Measurements from ENCODE around the gene DNAJB2.
A peak's percentile ranks its signal among the peaks of the same experiment; 100 is the strongest.
"Not testable (repeated sequence)": the region's sequence is repeated elsewhere in the genome, so short reads cannot be mapped to it uniquely, and the experiment has no call there.

The DNAJB2 gene

DNA sequence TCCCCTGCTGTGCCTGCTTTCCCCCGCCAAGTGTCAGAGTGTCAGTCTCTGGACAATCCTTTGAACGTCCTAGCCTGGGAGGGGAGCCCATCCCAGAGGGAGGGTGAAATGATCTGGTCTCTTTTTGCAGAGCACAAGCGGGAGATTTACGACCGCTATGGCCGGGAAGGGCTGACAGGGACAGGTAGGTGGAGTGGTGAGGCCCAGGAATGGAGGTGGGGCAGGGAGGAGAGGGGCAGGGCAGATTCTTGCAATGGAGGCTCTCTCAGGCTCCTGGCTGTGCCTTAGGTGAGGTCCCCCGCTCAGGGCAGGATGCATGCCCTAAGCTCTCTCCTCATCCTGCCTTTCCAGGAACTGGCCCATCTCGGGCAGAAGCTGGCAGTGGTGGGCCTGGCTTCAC lies 2.4 kb downstream of the DNAJB2 start:
- peaks cover 11% of the 10 kb centered on the region for H3K36me3 ChIP-seq (ENCODE audit: control insufficient read depth, insufficient read depth, low read length)
- H3K27ac ChIP-seq (ENCODE audit: low read depth, low read length) = no peak overlapping the region
- no peaks in the 10 kb centered on the region for H3K27me3 ChIP-seq (ENCODE audit: control insufficient read depth, insufficient read depth, low read length)
- H3K9ac ChIP-seq (ENCODE audit: low read length) = no peak overlapping the region
- no peak overlapping the region for H3K4me3 ChIP-seq (ENCODE audit: low read length)
- peaks cover 16% of the 10 kb centered on the region for H3K4me1 ChIP-seq (ENCODE audit: control insufficient read depth, insufficient read depth, low read length)

- no peak overlapping the region for H3K27ac ChIP-seq (ENCODE audit: low read depth, low read length)
- H3K27me3 ChIP-seq (ENCODE audit: control insufficient read depth, insufficient read depth, low read length) = no peaks in the 10 kb centered on the region
- peaks cover 16% of the 10 kb centered on the region for H3K4me1 ChIP-seq (ENCODE audit: control insufficient read depth, insufficient read depth, low read length)
- H3K36me3 ChIP-seq (ENCODE audit: control insufficient read depth, insufficient read depth, low read length) = peaks cover 11% of the 10 kb centered on the region
- no peak overlapping the region for H3K4me3 ChIP-seq (ENCODE audit: low read length)
- H3K9ac ChIP-seq (ENCODE audit: low read length) = no peak overlapping the region
Observed at GRCh38 chr2:219282375-219282774, 3.2 kb downstream of the DNAJB2 start.

- no peaks in the 10 kb centered on the region for H3K27me3 ChIP-seq (ENCODE audit: control insufficient read depth, insufficient read depth, low read length)
- H3K27ac ChIP-seq (ENCODE audit: low read depth, low read length) = no peak overlapping the region
- H3K4me1 ChIP-seq (ENCODE audit: control insufficient read depth, insufficient read depth, low read length) = peaks cover 13% of the 10 kb centered on the region
- H3K36me3 ChIP-seq (ENCODE audit: control insufficient read depth, insufficient read depth, low read length) = peaks cover 11% of the 10 kb centered on the region
- H3K4me3 ChIP-seq (ENCODE audit: low read length) = no peak overlapping the region
- H3K9ac ChIP-seq (ENCODE audit: low read length) = no peak overlapping the region
Observed at GRCh38 chr2:219282943-219283581, 3.9 kb downstream of the DNAJB2 start.

GRCh38 chr2:219284501-219285372 lies 5.6 kb downstream of the DNAJB2 start:
- H3K4me3 ChIP-seq (ENCODE audit: low read length) = no peak overlapping the region
- H3K27ac ChIP-seq (ENCODE audit: low read depth, low read length) = no peak overlapping the region
- peaks cover 10% of the 10 kb centered on the region for H3K4me1 ChIP-seq (ENCODE audit: control insufficient read depth, insufficient read depth, low read length)
- peaks cover 11% of the 10 kb centered on the region for H3K36me3 ChIP-seq (ENCODE audit: control insufficient read depth, insufficient read depth, low read length)
- H3K27me3 ChIP-seq (ENCODE audit: control insufficient read depth, insufficient read depth, low read length) = no peaks in the 10 kb centered on the region
- H3K9ac ChIP-seq (ENCODE audit: low read length) = no peak overlapping the region

DNA sequence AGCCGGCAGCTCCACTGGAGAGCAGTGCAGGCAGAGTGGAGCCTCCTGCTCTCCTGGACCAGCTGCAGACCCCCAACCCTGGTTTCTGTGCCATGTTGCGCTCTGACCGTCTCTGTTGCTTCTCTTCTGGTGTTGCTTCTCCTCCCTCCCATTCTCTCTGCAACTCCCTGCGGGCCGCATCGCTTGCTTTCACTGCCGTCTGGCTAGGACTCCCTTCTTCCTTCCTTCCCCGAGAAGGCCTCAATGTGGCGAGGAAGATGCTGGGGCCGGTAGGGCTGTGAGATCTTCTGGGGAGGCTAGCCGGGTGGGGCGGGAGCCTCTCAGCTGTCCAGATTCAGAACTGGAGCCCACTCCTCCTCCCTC lies 6.2 kb downstream of the DNAJB2 start:
- H3K36me3 ChIP-seq (ENCODE audit: control insufficient read depth, insufficient read depth, low read length) = peaks cover 11% of the 10 kb centered on the region
- H3K9ac ChIP-seq (ENCODE audit: low read length) = no peak overlapping the region
- peaks cover 10% of the 10 kb centered on the region for H3K4me1 ChIP-seq (ENCODE audit: control insufficient read depth, insufficient read depth, low read length)
- no peak overlapping the region for H3K27ac ChIP-seq (ENCODE audit: low read depth, low read length)
- no peaks in the 10 kb centered on the region for H3K27me3 ChIP-seq (ENCODE audit: control insufficient read depth, insufficient read depth, low read length)
- no peak overlapping the region for H3K4me3 ChIP-seq (ENCODE audit: low read length)

DNA sequence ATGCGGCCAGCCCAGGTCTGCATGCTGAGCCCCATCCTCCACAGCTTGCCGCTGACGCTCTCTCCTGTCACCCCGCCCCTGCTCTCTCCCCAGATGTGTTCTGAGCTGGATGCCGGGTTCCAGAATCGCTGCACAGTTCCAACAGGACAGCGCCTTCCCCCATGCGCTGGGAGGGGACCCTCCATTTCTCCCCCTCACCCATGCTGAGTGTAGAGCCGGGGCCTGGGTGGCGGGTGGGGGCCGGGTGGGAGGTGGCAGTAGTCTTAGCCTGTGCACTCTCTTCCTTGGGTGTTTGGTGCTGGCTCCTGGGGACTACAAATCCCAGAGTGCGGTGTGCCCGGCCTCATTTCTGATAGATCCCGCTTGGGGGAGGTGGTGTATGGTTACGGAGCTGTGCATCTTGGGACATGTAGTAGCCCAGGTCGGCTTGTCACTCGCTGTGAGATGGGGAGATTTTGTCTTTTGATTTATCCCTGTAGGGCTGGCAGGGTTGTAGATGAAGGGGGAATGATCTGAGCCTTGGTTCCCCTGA lies 6.8 kb downstream of the DNAJB2 start:
- no peak overlapping the region for H3K27ac ChIP-seq (ENCODE audit: low read depth, low read length)
- H3K4me3 ChIP-seq (ENCODE audit: low read length) = no peak overlapping the region
- peaks cover 8% of the 10 kb centered on the region for H3K36me3 ChIP-seq (ENCODE audit: control insufficient read depth, insufficient read depth, low read length)
- H3K27me3 ChIP-seq (ENCODE audit: control insufficient read depth, insufficient read depth, low read length) = no peaks in the 10 kb centered on the region
- H3K9ac ChIP-seq (ENCODE audit: low read length) = no peak overlapping the region
- peaks cover 10% of the 10 kb centered on the region for H3K4me1 ChIP-seq (ENCODE audit: control insufficient read depth, insufficient read depth, low read length)

GRCh38 chr2:219286436-219287115 lies 7.4 kb downstream of the DNAJB2 start:
- Histone ChIP-seq H3K27me3 (ENCODE audit: control insufficient read depth, insufficient read depth, low read length) (no peaks in the 10 kb centered on the region), H3K4me1 (ENCODE audit: control insufficient read depth, insufficient read depth, low read length) (peaks cover 10% of the 10 kb centered on the region), H3K4me3 (ENCODE audit: low read length) (no peak overlapping the region), H3K36me3 (ENCODE audit: control insufficient read depth, insufficient read depth, low read length) (peaks cover 4% of the 10 kb centered on the region), H3K9ac (ENCODE audit: low read length) (no peak overlapping the region), H3K27ac (ENCODE audit: low read depth, low read length) (no peak overlapping the region)

DNA sequence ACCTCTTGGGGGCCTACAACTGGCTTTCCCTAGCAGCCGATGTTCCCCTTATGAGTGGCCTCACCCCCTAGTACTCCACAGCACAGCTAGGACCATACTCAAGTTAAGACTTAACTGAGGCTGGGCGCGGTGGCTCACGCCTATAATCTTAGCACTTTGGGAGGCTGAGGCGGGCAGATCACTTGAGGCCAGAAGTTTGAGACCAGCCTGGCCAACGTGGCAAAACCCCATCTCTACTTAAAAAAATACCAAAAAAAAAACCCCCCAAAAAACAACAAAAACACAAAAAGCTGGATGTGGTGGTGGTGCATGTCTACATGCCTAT lies 7.9 kb downstream of the DNAJB2 start:
- not testable (repeated sequence) for H3K27me3 ChIP-seq (ENCODE audit: control insufficient read depth, insufficient read depth, low read length); H3K9ac ChIP-seq (ENCODE audit: low read length); H3K4me3 ChIP-seq (ENCODE audit: low read length); H3K27ac ChIP-seq (ENCODE audit: low read depth, low read length); H3K4me1 ChIP-seq (ENCODE audit: control insufficient read depth, insufficient read depth, low read length); H3K36me3 ChIP-seq (ENCODE audit: control insufficient read depth, insufficient read depth, low read length)

GRCh38 chr2:219287580-219288265 lies 8.6 kb downstream of the DNAJB2 start:
- H3K4me1 ChIP-seq (ENCODE audit: control insufficient read depth, insufficient read depth, low read length) = peaks cover 10% of the 10 kb centered on the region
- no peak overlapping the region for H3K27ac ChIP-seq (ENCODE audit: low read depth, low read length)
- no peak overlapping the region for H3K9ac ChIP-seq (ENCODE audit: low read length)

DNA sequence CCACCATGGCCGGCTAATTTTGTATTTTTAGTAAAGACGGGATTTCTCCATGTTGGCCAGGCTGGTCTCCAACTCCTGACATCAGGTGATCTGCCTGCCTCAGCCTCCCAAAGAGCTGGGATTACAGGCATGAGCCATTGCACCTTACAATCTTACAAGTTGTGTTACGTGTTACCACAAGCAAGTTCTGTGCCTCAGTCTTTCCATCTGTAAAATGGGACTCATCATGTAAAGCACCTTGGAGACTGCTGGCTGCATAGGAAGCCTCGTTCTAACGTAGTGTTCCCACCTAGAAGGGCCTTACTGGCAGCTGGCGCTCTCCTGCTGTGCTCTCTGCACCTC lies 10.0 kb downstream of the DNAJB2 start:
- H3K27me3 ChIP-seq (ENCODE audit: control insufficient read depth, insufficient read depth, low read length) = no peaks in the 10 kb centered on the region
- H3K4me1 ChIP-seq (ENCODE audit: control insufficient read depth, insufficient read depth, low read length) = peaks cover 10% of the 10 kb centered on the region
- H3K27ac ChIP-seq (ENCODE audit: low read depth, low read length) = peak overlapping the region; percentile 56
- peaks cover 4% of the 10 kb centered on the region for H3K36me3 ChIP-seq (ENCODE audit: control insufficient read depth, insufficient read depth, low read length)
- H3K9ac ChIP-seq (ENCODE audit: low read length) = no peak overlapping the region
- H3K4me3 ChIP-seq (ENCODE audit: low read length) = peak overlapping the region; percentile 29

More at GRCh38 chr2:219287580-219288265, 8.6 kb downstream of the DNAJB2 start:
- Histone ChIP-seq H3K27me3 (ENCODE audit: control insufficient read depth, insufficient read depth, low read length) (no peaks in the 10 kb centered on the region), H3K36me3 (ENCODE audit: control insufficient read depth, insufficient read depth, low read length) (peaks cover 4% of the 10 kb centered on the region), H3K4me3 (ENCODE audit: low read length) (no peak overlapping the region)

DNA sequence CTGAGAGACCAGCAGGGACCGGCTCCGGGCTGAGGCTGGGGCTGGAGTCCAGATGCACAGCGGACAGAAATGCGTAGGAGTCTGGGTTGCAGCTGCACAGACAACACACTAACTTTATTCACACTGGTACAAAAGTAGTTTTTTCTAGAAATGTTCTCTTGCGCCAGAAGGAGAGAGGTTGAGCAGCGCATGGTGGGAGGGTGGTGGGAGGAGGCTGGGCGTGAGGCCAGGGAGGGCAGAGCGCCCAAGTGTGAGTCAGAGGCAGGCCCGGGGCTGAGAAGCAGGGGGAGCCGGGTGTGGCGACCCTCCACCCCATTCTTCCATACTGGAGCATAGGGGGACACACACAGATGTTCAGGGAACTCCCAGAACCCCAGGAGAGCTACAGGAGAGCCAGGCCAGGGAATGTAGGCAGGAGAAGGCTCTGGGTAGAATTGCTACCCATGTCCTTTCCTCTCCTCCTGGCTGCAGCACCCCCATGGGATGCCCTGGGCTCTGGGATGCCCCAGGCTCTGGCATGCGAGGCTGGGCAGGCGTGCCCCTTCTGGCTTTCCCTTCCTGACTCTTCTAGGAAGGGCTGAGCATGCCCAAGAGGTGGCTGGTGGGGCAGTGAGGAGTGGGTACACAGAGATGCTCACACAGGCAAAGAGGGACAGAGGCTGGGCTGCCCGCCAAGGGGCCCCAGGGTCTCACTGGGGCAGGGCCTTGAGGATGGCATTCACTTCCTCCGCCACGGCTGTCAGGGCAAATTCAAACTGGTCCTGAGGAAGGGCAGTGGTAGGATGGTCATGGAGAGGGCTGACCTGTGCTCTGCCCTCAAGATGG lies 10.6 kb downstream of the DNAJB2 start:
- H3K27me3 ChIP-seq (ENCODE audit: control insufficient read depth, insufficient read depth, low read length) = no peaks in the 10 kb centered on the region
- peak overlapping the region; percentile 29 for H3K4me3 ChIP-seq (ENCODE audit: low read length)
- H3K27ac ChIP-seq (ENCODE audit: low read depth, low read length) = peak overlapping the region; percentile 67
- peaks cover 3% of the 10 kb centered on the region for H3K36me3 ChIP-seq (ENCODE audit: control insufficient read depth, insufficient read depth, low read length)
- H3K4me1 ChIP-seq (ENCODE audit: control insufficient read depth, insufficient read depth, low read length) = peaks cover 10% of the 10 kb centered on the region
- no peak overlapping the region for H3K9ac ChIP-seq (ENCODE audit: low read length)

Measured in rectal smooth muscle tissue (tissue), 1 donor.